ENCODE results near the gene GARNL3.

GRCh38 chr9:127419348-127419747, 154.8 kb downstream of the GARNL3 start:
- TF ChIP-seq CTCF (IDR thresholded peaks at IDR 0.05; ENCODE audit: extremely low read depth in 1 of 2, insufficient read depth in 1 of 2, low read depth in 1 of 2, low read length in 2 of 2) (no peak), EZH2 (IDR thresholded peaks at IDR 0.05; ENCODE audit: borderline replicate concordance, low read depth, low read length, severe bottlenecking) (no peak), POLR2AphosphoS5 (IDR thresholded peaks at IDR 0.05; ENCODE audit: insufficient read depth, low read depth, low read length) (no peak), POLR2A (IDR thresholded peaks at IDR 0.05; ENCODE audit: low read depth, low read length) (no peak), JUN (IDR thresholded peaks at IDR 0.05; ENCODE audit: borderline replicate concordance, insufficient read depth, insufficient read length, low read depth) (no peak)
